SJSA1 (cell line): ENCODE data around the gene NFIA. TPM values are rescaled to one million over a fixed set of nuclear protein-coding genes. Genes with fewer than 3 reads are reported as not detected.
"Not testable (repeated sequence)": the region's sequence is repeated elsewhere in the genome, so short reads cannot be mapped to it uniquely, and the experiment has no call there.

Experiments used
- DNase-seq, 2 experiments: peaks; one replicate each; pipeline ENCODE4 v3.0.0-alpha.2; 2015 to 2020; ENCODE audit warnings: low spot score in 2 of 2, low read depth in 1 of 2
- H3K27ac ChIP-seq: fragments of 250-450 bp; sonication (Bioruptor Pico); 2 replicates; pipeline ENCODE4 v1.5.1; 2020; ENCODE audit warnings: mild to moderate bottlenecking, moderate library complexity
- H3K27me3 ChIP-seq: fragments of 250-450 bp; sonication (Bioruptor Pico); replicated peaks from 2 replicates; pipeline ENCODE4 v1.5.1; 2020; ENCODE audit warnings: mild to moderate bottlenecking, moderate library complexity
- H3K36me3 ChIP-seq: fragments of 250-450 bp; sonication (Bioruptor Pico); 2 replicates; pipeline ENCODE4 v1.5.1; 2020; ENCODE audit warnings: mild to moderate bottlenecking
- H3K4me1 ChIP-seq: fragments of 250-450 bp; sonication (Bioruptor Pico); replicated peaks from 2 replicates; pipeline ENCODE4 v1.6.1; 2021; ENCODE audit warnings: mild to moderate bottlenecking
- H3K4me3 ChIP-seq: fragments of 250-450 bp; sonication (Bioruptor Pico); 2 replicates; pipeline ENCODE4 v1.5.1; 2020; ENCODE audit warnings: mild to moderate bottlenecking
- H3K9me3 ChIP-seq: fragments of 250-450 bp; sonication (Bioruptor Pico); replicated peaks from 2 replicates; pipeline ENCODE4 v1.5.1; 2020; ENCODE audit warnings: mild to moderate bottlenecking
- total RNA-seq: library from RNA; depleted of rRNA; stranded (reverse); fragments of >200 nt; shearing (Covaris generic); gene quantifications from 2 replicates; pipeline ENCODE4 v1.2.3, GENCODE V29; 2014

NFIA gene
- total RNA-seq, 1 experiment from 2014 or later: 0.74 TPM

DNA sequence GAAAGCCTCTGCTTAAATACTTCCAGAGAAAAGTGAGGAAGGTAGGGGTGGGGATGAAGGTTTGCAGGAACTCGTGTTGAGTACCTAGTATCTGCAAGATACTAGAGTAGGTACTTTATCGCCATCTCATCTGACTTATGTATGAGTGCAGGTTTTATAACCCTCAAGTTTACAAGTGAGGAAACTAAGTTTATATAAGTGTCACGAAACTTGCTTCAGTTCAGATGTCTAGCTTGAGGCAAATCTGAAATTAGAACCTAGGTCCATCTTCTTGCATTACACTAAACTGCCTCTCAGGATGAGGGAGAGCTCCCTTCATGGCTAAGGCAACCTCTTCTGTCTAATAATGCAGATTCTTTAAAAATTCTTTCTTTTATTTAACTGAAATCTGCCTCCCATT, 43.5 kb downstream of the NFIA start:
- Histone ChIP-seq H3K27ac (no peak overlapping the region), H3K4me3 (no peak overlapping the region), H3K9me3 (no peaks in the 10 kb centered on the region), H3K4me1 (no peaks in the 10 kb centered on the region), H3K27me3 (no peaks in the 10 kb centered on the region), H3K36me3 (no peaks in the 10 kb centered on the region)
- no peak for DNase-seq

DNA sequence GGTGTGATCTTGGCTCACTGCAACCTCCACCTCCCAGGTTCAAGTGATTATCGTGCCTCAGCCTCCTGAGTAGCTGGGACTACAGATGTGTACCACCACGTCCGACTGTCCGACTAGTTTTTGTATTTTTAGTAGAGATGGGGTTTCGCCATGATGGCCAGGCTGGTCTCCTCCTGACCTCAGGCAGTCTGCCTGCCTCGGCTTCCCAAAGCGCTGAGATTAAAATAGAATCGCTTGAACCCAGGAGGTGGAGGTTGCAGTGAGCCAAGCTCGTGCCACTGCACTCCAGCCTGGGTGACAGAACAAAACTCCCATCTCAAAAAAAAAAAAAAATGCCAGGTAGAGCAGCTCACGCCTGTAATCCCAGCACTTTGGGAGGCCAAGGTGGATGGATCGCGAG, 44.5 kb downstream of the NFIA start:
- not testable (repeated sequence) for H3K27ac ChIP-seq, DNase-seq, H3K36me3 ChIP-seq, H3K9me3 ChIP-seq, H3K4me1 ChIP-seq, H3K27me3 ChIP-seq, H3K4me3 ChIP-seq

DNA sequence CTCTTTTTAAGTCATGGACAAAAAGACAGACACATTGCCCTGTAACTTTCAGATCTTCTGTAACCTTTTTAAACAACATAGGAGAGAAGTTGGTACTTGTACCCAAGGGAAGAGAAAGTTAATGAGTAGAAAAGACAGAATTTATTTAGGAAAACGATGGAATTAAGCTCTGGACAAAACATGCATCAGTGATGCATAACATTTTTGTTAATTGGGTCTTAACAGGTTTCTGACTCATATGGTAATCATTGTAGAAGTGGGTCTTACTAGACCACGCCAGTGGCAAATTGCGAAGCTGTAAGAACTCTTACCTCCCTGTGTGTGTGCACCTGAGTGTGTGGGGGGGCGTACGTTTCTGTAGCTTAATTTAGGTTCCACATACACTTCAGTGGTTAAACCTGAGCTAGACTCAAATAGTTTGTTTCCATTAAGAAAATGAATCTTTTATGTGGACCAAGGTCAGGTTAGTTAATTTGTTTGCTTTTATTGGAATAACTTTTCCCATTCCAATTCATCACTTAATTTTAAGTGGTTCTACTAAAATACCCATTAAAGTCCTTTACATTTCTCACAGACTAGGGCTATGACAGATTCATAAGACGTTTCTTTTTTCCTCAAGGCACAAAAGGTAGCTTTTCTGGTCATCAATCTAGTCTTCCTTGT, 48.1 kb downstream of the NFIA start:
- DNase-seq: no peak
- no peaks in the 10 kb centered on the region for H3K36me3 ChIP-seq
- H3K4me3 ChIP-seq: no peak overlapping the region
- no peak overlapping the region for H3K27ac ChIP-seq
- no peaks in the 10 kb centered on the region for H3K9me3 ChIP-seq
- no peaks in the 10 kb centered on the region for H3K4me1 ChIP-seq
- H3K27me3 ChIP-seq: no peaks in the 10 kb centered on the region

DNA sequence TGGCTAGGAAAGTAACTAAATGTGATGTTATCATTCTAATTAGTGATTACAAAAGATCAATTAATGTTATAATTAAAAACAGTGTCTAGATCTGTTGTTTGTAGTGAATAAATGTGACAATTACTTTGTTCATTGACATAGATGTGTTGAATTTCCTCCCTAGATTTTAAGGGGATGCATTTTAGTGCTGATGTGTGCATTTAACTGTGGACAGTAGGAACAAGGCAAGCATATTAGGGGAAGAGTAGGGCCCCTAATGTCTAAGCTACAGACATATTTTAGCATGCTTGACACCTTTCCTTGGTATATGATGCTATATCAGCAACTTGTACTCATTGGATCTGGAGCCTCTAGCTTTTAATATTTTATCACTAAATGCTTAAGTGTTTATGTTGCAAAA, 48.9 kb downstream of the NFIA start:
- Histone ChIP-seq H3K4me1 (no peaks in the 10 kb centered on the region), H3K36me3 (no peaks in the 10 kb centered on the region), H3K4me3 (no peak overlapping the region), H3K27ac (no peak overlapping the region), H3K9me3 (no peaks in the 10 kb centered on the region), H3K27me3 (no peaks in the 10 kb centered on the region)
- no peak for DNase-seq

DNA sequence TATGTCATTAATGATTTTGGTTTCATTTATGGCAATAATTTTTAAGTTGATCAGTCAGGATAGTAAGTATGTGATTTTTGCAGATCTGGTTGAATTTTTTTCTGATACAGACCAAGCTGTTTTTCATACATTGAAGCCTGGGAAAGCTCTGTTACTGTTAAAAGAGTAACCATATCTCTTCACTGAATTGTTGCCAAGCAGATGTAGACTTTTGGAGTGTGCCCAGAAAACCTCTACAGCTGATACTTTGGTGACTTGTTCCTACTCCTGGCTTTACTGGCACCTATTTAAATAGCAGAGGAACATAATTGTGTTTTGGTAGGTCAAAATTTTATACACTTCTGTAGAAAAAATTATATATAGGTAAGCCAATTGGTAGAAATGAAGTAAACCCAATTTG, 49.4 kb downstream of the NFIA start:
- H3K27ac ChIP-seq: no peak overlapping the region
- DNase-seq: no peak
- no peaks in the 10 kb centered on the region for H3K4me1 ChIP-seq
- H3K4me3 ChIP-seq: no peak overlapping the region
- H3K36me3 ChIP-seq: no peaks in the 10 kb centered on the region
- no peaks in the 10 kb centered on the region for H3K9me3 ChIP-seq
- no peaks in the 10 kb centered on the region for H3K27me3 ChIP-seq

DNA sequence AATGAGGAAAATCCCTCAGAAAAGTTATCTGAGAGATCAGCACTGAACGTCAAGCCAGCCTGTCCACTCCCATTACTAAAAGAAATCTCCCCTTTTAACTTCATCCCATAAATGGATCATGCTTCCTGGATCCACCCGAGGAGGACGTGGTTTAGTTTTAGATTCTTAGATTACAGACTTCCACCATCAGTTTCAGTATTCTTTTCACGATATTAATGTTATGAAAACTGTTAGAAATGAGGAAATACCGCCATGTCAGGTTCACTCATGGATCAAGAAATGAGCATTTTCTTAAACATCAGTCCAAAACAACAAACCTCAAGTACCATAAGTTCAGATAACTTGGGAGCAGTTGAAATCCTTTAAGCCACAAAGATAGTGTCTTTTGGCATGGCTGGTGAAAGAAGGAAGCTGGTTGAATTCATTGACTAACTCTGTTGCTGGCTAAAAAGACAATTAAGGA, 49.8 kb downstream of the NFIA start:
- Histone ChIP-seq H3K9me3 (no peaks in the 10 kb centered on the region), H3K27ac (no peak overlapping the region), H3K4me3 (no peak overlapping the region), H3K4me1 (no peaks in the 10 kb centered on the region), H3K36me3 (no peaks in the 10 kb centered on the region), H3K27me3 (no peaks in the 10 kb centered on the region)
- DNase-seq: no peak

DNA sequence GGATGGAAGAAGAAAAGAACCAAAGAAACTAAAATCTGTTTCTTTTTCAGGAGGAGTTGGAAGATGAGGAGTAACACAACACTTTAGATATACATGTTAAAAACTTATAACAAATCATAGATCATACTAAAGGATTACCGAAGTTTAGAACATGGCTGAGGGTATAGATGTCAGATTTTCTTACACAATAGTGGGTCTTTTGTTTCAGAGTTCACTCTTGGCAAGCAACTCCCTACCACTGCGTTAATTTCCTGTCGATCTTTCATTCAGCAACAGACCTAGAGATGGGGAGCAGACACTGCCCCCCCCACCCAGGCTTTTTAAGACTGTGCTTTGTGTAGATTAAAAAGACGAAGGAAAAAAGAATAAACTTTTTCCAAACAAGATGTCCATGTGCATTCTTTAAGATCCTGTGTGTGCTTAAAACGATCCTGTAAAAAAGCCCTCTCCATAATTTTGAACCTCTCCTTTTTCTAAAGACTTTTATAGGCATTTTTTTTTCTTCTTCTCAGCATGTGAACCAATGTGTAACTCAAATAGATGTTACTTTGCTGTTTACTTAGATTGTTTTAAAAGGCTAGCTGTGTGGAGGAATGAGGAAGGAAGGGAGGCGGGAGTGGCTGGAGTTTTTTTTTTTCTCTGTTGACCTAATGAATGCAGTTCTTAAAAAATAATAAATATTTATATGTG, 50.4 kb downstream of the NFIA start:
- DNase-seq: no peak
- H3K27me3 ChIP-seq: no peaks in the 10 kb centered on the region
- no peak overlapping the region for H3K4me3 ChIP-seq
- H3K27ac ChIP-seq: no peak overlapping the region
- no peaks in the 10 kb centered on the region for H3K4me1 ChIP-seq
- H3K36me3 ChIP-seq: no peaks in the 10 kb centered on the region
- H3K9me3 ChIP-seq: no peaks in the 10 kb centered on the region

DNA sequence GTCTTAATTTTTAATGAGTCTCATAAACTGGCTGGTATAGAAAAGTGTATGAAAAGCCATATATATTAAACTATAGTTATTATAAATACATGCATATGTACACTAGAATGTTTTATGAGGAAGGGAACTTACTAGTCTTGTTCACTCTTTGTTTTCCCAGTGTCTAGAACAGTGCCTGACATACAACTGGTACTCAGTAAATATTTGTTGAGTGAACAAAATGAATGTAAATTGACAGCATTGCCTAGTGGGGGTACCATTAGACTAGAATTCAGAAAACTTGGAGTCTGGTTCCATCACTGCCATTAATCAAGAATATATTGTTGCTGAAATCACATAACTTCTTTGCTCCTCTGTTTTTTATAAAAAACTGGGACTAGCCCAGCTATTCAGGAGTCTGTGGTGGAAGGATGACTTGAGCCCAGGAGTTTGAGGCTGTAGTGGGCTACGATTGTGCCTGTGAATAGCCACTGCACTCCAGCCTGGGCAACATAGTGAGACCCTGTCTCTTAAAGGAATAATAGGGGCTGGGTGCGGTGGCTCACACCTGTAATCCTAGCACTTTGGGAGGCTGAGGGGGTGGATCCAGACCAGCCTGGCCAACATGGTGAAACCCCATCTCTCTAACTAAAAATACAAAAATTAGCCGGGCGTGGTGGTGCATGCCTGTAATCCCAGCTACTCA, 51.1 kb downstream of the NFIA start:
- no peak overlapping the region for H3K27ac ChIP-seq
- H3K9me3 ChIP-seq: no peaks in the 10 kb centered on the region
- DNase-seq: no peak
- H3K4me1 ChIP-seq: no peaks in the 10 kb centered on the region
- no peaks in the 10 kb centered on the region for H3K36me3 ChIP-seq
- no peaks in the 10 kb centered on the region for H3K27me3 ChIP-seq
- no peak overlapping the region for H3K4me3 ChIP-seq

DNA sequence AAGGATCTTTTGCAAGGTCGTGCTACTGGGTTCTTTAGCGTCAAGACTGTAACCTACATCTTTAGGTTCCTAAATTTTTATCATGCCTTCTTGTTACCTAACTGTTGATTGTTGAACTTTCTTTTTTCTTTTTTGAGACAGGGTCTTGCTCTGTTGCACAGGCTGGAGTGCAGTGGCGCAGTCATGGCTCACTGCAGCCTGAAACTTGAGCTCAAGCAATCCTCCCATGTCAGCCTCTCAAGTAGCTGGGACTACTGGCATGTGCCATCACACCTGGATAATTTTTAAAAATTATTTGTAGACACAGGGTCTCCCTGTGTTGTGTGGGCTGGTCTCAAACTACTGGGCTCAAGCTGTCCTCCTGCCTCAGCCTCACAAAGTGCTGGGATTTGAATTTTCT, 52.9 kb downstream of the NFIA start:
- no peaks in the 10 kb centered on the region for H3K4me1 ChIP-seq
- no peaks in the 10 kb centered on the region for H3K27me3 ChIP-seq
- H3K36me3 ChIP-seq: no peaks in the 10 kb centered on the region
- no peaks in the 10 kb centered on the region for H3K9me3 ChIP-seq
- no peak overlapping the region for H3K4me3 ChIP-seq
- no peak overlapping the region for H3K27ac ChIP-seq
- DNase-seq: no peak

DNA sequence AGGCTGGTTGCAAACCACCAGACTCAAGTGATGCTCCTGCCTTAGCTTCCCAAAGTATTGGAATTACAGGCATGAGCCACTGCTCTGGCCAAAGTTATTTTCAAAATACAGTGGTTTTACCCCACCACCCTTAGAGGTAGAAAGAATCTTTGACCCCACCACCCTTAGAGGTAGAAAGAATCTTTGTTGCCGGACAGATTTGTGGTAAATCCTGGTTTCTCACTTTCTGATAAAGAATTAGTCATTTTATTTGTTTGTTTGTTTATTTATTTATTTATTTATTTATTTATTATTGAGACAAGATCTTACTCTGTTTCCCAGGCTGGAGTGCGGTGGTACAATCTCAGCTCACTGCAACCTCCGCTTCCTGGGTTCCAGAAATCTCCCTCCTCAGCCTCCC, 55.9 kb downstream of the NFIA start:
- no peak for DNase-seq
- H3K4me3 ChIP-seq: no peak overlapping the region
- H3K27ac ChIP-seq: no peak overlapping the region
- no peaks in the 10 kb centered on the region for H3K36me3 ChIP-seq
- H3K27me3 ChIP-seq: no peaks in the 10 kb centered on the region
- no peaks in the 10 kb centered on the region for H3K9me3 ChIP-seq
- H3K4me1 ChIP-seq: no peaks in the 10 kb centered on the region

DNA sequence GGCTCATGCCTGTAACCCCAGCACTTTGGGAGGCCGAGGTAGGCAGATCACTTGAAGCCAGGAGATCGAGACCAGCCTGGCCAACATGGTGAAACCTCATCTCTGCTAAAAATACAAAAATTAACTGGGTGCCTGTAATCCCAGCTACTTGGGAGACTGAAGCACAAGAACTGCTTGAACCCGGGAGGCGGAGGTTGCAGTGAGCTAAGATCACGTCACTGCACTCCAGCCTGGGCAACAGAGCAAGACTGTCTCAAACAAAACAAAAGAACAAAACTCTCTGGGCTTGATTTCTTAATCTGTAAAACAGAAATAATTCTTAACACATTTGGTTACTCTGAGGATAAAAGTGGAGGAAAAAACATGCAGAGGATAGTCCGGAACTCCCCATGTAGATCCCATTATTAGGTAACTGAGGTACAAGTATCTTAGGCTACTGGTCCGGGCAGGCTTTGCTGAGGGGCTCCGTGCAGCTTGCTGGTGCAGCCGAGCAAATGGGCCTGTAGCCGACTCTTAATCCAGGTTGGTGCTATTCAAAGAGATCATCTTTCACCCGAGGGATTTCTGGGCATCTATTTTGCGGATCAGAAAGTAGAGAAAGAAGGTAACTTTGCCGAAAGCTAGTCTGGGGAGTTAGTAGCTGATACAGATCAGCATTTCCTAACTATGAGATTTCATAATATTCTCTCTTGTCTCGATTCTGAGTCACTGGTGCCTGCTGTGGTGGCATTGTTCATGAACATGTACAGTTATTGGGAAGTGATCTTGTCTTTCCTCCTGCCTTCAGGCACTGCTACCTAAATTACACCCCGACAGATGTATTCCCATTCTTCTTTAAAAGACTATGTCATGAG, 56.8 kb downstream of the NFIA start:
- no peaks in the 10 kb centered on the region for H3K4me1 ChIP-seq
- H3K27ac ChIP-seq: no peak overlapping the region
- H3K9me3 ChIP-seq: no peaks in the 10 kb centered on the region
- no peak for DNase-seq
- no peaks in the 10 kb centered on the region for H3K36me3 ChIP-seq
- no peak overlapping the region for H3K4me3 ChIP-seq
- H3K27me3 ChIP-seq: no peaks in the 10 kb centered on the region

DNA sequence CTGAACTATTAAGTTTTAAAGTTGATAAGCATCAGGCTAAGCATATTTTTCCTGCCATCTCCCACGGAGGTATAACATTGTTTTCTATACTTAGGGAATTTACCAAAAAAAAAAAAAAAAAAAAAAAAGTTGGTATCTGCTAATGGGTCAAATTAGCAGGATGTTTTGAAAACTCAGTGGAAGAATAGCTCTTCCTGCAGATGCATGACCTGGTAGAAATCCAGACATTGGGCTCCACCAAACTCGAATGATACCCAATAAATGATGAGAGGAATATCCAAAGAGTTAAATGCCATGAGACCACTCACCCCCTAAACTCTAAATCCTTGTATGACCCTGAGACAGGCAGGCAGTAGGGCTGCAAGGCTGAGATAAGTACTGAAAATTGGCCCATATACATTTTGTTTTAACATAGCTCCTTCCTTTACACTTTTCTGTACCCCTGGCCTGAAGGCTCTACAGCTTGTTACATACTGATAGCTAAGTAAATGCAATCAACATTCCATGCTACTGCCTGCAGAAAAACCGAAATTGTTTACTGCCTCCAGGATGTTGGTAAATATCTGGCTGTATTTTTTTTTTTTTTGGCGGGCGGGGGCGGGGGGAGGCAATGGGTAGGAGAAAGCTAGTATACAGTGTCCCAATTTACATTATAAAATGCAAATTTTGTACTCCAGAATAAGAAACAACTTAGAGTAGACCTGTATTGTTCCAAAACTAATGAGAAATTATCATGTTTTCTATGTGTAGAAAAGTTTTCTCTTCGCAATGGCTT, 57.6 kb downstream of the NFIA start:
- Histone ChIP-seq H3K9me3 (no peaks in the 10 kb centered on the region), H3K4me1 (no peaks in the 10 kb centered on the region), H3K4me3 (no peak overlapping the region), H3K27ac (no peak overlapping the region), H3K36me3 (no peaks in the 10 kb centered on the region), H3K27me3 (no peaks in the 10 kb centered on the region)
- no peak for DNase-seq

DNA sequence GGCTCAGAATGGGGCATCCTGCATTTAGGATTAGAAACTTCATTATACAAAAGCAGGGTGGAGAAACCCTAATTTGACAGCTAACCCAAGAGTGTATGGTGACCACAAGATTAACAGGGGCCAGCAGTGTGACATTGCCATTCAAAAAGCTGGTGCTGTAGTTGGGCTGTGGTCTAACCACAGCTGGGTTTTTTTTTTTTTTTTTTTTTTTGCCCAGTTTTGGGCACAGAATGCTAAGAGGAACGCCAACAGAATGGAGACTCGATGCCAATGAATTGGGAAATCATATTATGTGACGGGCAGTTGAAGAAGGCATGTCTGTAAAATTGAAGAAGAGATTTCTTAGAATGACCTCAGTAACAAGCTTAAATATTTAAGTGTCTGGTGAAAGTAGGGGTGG, 58.4 kb downstream of the NFIA start:
- no peak for DNase-seq

More for the DNA sequence above, 58.4 kb downstream of the NFIA start:
- Histone ChIP-seq H3K9me3 (no peaks in the 10 kb centered on the region), H3K4me3 (no peak overlapping the region), H3K27me3 (no peaks in the 10 kb centered on the region), H3K4me1 (no peaks in the 10 kb centered on the region), H3K27ac (no peak overlapping the region), H3K36me3 (no peaks in the 10 kb centered on the region)
